Activated CD8-positive, alpha-beta T cell treated with anti-CD3 and anti-CD28 coated beads for 36 hours (primary cell): Measurements from ENCODE around the gene CHAC1. TPM values are rescaled to one million over a fixed set of nuclear protein-coding genes. Genes with fewer than 3 reads are reported as not detected.

Experiments
- ATAC-seq: fragments of 200-7000 bp; cut with Tn5 transposase; one replicate; pipeline ENCODE4 v1.10.0; 2021; ENCODE audit warnings: mild to moderate bottlenecking, moderate library complexity
- CTCF ChIA-PET: fragments of 350-600 bp; sonication (Branson Sonifier 250); formaldehyde crosslinking; loops from one replicate; lab custom pipeline; 2021; ENCODE audit warnings: antibody characterized with exemption; lab: Charles Lee
- POLR2A ChIA-PET: fragments of 350-600 bp; sonication (Branson Sonifier 250); formaldehyde crosslinking; loops from one replicate; lab custom pipeline; 2021; ENCODE audit warnings: antibody characterized with exemption; lab: Charles Lee
- DNase-seq: peaks from one replicate; pipeline ENCODE4 v3.0.0-alpha.2; 2020
- H3K27ac Mint-ChIP-seq: one replicate; pipeline ENCODE4 v1.8.0; 2021; ENCODE audit warnings: mild to moderate bottlenecking, mixed read lengths
- H3K27me3 Mint-ChIP-seq: one replicate; pipeline ENCODE4 v1.8.0; 2021; ENCODE audit warnings: mixed read lengths
- H3K36me3 Mint-ChIP-seq: one replicate; pipeline ENCODE4 v1.8.0; 2021; ENCODE audit warnings: low read depth, mixed read lengths
- H3K4me1 Mint-ChIP-seq: one replicate; pipeline ENCODE4 v1.8.0; 2021; ENCODE audit warnings: low read depth, mixed read lengths
- H3K4me3 Mint-ChIP-seq: one replicate; pipeline ENCODE4 v1.8.0; 2021; ENCODE audit warnings: mild to moderate bottlenecking, moderate library complexity, mixed read lengths
- H3K9me3 Mint-ChIP-seq: one replicate; pipeline ENCODE4 v1.8.0; 2021; ENCODE audit warnings: mixed read lengths
- intact Hi-C: fragments of 100-400 bp; cut with micrococcal nuclease; formaldehyde crosslinking; loops from one replicate; pipeline ENCODE4 v1.10.0; 2022
- total RNA-seq, 2 experiments: library from RNA; stranded (reverse); gene quantifications; one replicate each; pipeline ENCODE4 v1.2.3, GENCODE V29; 2021
- TF ChIP-seq, protein P1 (sequence below): fragments of 200-600 bp; IDR thresholded peaks from one replicate; pipeline ENCODE4 v1.8.0; 2022; ENCODE audit warnings: antibody characterized with exemption, mild to moderate bottlenecking

Gene CHAC1
- total RNA-seq, 2 experiments from 2014 or later, result 21.9 to 22.6 TPM

DNA sequence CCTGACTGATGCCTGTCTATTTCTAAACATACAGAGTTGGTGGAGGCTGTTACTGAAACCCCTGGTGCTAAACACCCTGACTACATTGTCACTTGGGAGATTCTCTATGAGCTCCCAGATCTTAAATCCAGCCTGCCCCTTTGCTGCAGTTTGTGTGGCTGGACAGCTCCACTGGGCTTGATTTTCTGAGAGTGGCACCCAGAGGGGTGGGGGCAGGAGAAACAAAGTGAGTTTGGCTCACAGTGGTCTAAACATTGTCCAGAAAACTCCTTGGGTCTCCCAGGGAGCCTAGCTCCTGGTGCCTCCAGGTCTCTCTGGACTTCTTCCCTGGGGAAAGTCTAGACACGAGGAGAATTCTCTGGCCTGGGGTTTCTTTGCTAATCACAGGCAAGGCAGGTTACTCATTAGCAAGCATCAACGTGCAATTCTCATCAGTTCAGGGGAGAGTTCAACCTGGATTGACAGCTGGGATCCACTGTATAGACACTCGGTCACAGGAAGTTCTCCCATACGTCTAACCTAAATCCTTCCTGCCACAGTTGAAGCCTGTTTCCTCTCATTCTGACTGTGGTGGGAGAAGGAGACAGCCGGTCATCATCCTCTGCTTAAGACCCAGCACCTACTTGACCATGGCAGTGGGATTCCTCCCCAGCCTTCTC lies 31.2 kb upstream of the CHAC1 start:
- POLR2A ChIA-PET, result interaction anchor here (1.2 kb wide), 1 partner anchor 19 kb away, joined by 5 read pairs; no protein-coding TSS in a partner anchor
- TF ChIP-seq, protein P1, sequence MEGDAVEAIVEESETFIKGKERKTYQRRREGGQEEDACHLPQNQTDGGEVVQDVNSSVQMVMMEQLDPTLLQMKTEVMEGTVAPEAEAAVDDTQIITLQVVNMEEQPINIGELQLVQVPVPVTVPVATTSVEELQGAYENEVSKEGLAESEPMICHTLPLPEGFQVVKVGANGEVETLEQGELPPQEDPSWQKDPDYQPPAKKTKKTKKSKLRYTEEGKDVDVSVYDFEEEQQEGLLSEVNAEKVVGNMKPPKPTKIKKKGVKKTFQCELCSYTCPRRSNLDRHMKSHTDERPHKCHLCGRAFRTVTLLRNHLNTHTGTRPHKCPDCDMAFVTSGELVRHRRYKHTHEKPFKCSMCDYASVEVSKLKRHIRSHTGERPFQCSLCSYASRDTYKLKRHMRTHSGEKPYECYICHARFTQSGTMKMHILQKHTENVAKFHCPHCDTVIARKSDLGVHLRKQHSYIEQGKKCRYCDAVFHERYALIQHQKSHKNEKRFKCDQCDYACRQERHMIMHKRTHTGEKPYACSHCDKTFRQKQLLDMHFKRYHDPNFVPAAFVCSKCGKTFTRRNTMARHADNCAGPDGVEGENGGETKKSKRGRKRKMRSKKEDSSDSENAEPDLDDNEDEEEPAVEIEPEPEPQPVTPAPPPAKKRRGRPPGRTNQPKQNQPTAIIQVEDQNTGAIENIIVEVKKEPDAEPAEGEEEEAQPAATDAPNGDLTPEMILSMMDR, result no peak
- intact Hi-C loops, result no loop called here
- Mint-ChIP-seq H3K9me3 (no peaks in the 10 kb centered on the region), H3K27me3 (peaks cover 23% of the 10 kb centered on the region), H3K36me3 (no peaks in the 10 kb centered on the region), H3K4me3 (no peak overlapping the region), H3K27ac (no peak overlapping the region), H3K4me1 (peaks cover 14% of the 10 kb centered on the region)
- CTCF ChIA-PET, result interaction anchor here (1.5 to 10.1 kb wide), 3 partner anchors 16 to 64 kb away, joined by 4 to 133 read pairs (median 5); no protein-coding TSS in a partner anchor
- ATAC-seq (no peak), DNase-seq (no peak)

DNA sequence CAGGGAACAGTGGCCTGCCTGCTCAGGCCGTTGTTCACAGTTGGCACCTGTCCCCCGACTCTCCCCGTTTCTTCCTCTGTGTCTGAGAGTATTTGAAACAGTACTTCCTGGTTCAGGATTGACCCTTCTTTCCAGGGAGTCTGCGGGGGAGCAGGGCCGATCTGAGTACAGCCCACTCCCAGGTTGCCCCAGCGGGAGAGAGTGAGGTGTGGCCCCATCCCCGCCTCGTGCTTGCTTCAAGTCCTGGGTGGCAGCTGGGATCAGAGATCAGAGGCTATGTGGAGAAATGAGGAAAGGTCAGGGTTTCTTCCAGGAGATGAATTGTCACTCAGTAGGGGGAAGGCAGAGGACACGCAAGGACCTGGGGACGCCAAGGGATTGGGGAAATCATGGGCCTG lies 30.7 kb upstream of the CHAC1 start:
- ATAC-seq (no peak), DNase-seq (no peak)
- H3K4me1 Mint-ChIP-seq, result peaks cover 17% of the 10 kb centered on the region
- intact Hi-C loops, result no loop called here
- H3K27ac Mint-ChIP-seq, result no peak overlapping the region
- no peaks in the 10 kb centered on the region for H3K9me3 Mint-ChIP-seq
- ChIA-PET POLR2A (interaction anchor here (1.2 kb wide), 1 partner anchor 20 kb away, joined by 3 read pairs; no protein-coding TSS in a partner anchor), CTCF (interaction anchor here (1.1 to 10.1 kb wide), 3 partner anchors 17 to 100 kb away, joined by 4 to 133 read pairs (median 5); no protein-coding TSS in a partner anchor)
- H3K4me3 Mint-ChIP-seq, result no peak overlapping the region
- no peaks in the 10 kb centered on the region for H3K36me3 Mint-ChIP-seq
- TF ChIP-seq, protein P1, result no peak
- peaks cover 26% of the 10 kb centered on the region for H3K27me3 Mint-ChIP-seq

DNA sequence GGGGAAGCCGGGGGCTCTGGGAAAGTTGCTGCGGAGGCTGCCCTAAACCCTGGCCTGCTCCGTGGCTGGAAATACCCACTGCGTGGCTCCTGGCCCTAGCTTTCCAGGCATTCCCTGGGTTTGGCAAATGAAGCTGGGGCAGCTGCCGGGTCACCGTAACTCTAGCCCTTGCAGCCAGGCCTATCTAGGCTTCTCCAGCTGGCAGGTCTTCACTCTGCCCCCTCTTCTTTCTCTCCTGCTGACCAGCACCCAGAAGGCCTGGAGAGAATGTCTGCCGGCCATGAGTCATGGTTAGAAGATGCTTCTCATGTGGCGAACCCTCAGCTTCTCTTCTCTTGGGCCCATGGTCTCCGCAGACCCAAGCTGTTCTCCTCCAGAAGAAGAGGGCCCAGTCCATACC lies 29.7 kb upstream of the CHAC1 start:
- no peak overlapping the region for H3K27ac Mint-ChIP-seq

DNA sequence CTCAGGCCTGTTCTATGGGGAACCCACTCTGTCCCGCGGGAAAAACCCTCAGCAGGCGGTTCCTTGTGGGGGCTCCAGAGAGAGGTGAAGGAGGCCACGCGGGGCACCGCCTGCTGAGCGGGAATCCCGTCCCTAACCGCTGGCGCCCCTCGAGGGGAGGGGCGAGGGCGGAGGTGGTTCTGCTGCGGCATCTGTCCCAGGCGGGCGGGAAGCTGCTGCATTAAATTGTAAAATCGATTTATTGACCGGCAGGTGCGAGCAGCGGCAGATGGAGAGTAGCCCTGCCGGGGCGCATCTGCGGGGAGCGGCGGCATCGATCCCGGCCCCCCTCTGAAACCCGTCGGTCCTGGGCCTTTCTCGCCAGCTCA lies 27.8 kb upstream of the CHAC1 start:
- POLR2A ChIA-PET, result interaction anchor here (0.6 to 6.6 kb wide), 5 partner anchors 16 to 191 kb away, joined by 3 to 43 read pairs (median 3); no protein-coding TSS in a partner anchor
- Mint-ChIP-seq H3K4me1 (peaks cover 37% of the 10 kb centered on the region), H3K36me3 (no peaks in the 10 kb centered on the region), H3K9me3 (no peaks in the 10 kb centered on the region), H3K27ac (no peak overlapping the region), H3K27me3 (peaks cover 46% of the 10 kb centered on the region), H3K4me3 (no peak overlapping the region)
- CTCF ChIA-PET, result interaction anchor here (1.3 to 10.1 kb wide), 3 partner anchors 16 to 27 kb away, joined by 3 to 133 read pairs (median 7); partner anchors contain the start of gene CHAC1
- DNase-seq (no peak), ATAC-seq (no peak)
- intact Hi-C loops, result no loop called here
- TF ChIP-seq, protein P1, result no peak

More for the DNA sequence above, 29.7 kb upstream of the CHAC1 start:
- POLR2A ChIA-PET, result interaction anchor here (1.0 to 1.8 kb wide), 3 partner anchors 16 to 21 kb away, joined by 3 to 6 read pairs (median 3); no protein-coding TSS in a partner anchor
- Mint-ChIP-seq H3K9me3 (no peaks in the 10 kb centered on the region), H3K27me3 (peaks cover 31% of the 10 kb centered on the region), H3K4me1 (peaks cover 23% of the 10 kb centered on the region), H3K36me3 (no peaks in the 10 kb centered on the region), H3K4me3 (no peak overlapping the region)
- DNase-seq (no peak), ATAC-seq (no peak)
- TF ChIP-seq, protein P1, result no peak
- intact Hi-C loops, result no loop called here
- CTCF ChIA-PET, result interaction anchor here (0.5 to 10.1 kb wide), 7 partner anchors 12 to 99 kb away, joined by 3 to 133 read pairs (median 5); no protein-coding TSS in a partner anchor
